Epithelial cell of prostate (primary cell): ENCODE results near the gene TTC9B.

Experiments
- DNase-seq: peaks from one replicate; pipeline ENCODE4 v3.0.0-alpha.2; 2011; ENCODE audit warnings: low read depth, low spot score
- H3K27ac ChIP-seq: fragments of 450-650 bp; 2 replicates; pipeline ENCODE4 v1.5.1; 2017; ENCODE audit warnings: mild to moderate bottlenecking

The TTC9B gene

DNA sequence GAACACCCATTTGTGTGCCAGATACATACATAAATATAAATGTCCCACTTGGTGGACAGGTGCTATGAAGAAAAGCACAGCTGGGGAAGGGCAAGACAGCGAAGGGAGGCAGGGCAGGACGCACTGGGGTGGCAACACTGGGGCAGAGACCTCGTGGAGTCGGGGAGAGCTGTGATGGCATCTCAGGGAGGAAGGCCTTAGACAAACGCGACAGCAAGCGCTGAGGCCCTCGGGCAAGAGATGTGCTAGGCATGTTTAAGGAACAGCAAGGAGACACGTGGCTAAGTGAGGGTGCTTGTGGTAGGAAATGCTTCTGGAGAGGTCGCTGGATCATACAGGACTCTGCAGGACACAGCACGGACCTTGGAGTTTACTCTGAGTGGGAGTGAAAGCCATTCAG, 31.6 kb upstream of the TTC9B start:
- no peak overlapping the region for H3K27ac ChIP-seq
- no peak for DNase-seq

DNA sequence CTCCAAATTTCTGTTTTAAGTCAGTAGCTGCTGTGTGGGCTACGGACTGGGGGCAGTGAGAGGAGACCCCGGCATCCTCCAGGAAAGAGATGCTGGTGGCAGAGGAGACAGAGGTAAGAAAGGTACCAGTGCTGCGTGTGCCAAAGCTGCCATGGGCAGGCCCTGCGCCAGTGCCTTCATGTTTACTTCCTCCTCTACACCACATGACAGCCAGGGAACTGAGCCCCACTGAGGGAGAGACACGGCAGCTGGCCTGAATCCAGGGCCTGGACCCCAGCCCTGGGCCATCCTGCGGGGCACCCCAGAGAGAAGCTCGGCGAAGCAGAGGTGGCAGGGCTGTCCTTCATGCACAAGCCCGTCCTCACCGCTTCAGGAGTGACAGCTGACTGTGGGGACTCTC, 31.0 kb upstream of the TTC9B start:
- H3K27ac ChIP-seq, result no peak overlapping the region
- DNase-seq, result no peak

DNA sequence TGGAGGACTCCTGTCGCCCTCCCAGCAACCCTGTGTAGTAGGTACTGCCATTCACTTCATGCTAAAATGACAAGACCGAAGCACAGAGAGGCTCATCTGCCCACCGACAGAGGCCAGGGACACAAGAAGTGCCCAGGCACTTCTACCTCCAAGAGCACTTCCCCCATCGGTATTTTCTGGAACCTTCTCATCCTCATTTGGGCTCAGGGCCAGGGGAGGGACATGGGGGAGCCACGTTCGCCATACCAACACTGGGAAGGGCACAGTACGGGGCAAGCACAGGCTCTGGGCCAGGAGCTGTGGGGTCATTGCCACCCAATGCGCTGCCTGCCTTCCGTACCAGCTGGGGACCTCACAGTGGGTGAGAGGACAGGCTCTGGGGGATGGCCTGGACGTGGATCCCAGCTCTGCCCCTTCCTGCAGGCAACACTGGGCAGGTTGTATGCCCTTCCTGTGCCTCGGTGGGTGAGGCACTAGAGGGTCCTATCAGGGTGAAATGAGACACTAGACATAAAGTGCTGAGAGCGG, 29.6 kb upstream of the TTC9B start:
- H3K27ac ChIP-seq, result no peak overlapping the region
- DNase-seq, result no peak

DNA sequence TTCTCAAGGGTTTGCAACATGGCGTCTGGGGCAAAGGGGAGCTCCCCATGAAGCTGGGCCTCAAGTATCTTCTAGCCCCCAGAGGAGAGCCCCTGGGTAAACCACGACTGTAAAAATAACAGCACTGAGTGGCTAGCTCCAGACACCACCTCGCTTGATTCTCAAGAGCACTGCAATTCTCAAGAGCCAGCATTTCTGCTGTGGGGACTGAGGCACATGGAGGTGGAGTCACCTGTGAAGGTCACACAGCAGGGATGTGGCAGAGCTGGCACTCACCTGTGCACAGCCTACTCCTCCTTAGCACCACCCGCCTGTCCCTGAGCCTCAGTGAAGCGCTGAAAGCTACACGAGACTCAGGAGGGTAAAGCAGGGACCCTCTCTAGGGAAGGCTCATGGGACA, 29.0 kb upstream of the TTC9B start:
- DNase-seq, result no peak
- H3K27ac ChIP-seq, result no peak overlapping the region

DNA sequence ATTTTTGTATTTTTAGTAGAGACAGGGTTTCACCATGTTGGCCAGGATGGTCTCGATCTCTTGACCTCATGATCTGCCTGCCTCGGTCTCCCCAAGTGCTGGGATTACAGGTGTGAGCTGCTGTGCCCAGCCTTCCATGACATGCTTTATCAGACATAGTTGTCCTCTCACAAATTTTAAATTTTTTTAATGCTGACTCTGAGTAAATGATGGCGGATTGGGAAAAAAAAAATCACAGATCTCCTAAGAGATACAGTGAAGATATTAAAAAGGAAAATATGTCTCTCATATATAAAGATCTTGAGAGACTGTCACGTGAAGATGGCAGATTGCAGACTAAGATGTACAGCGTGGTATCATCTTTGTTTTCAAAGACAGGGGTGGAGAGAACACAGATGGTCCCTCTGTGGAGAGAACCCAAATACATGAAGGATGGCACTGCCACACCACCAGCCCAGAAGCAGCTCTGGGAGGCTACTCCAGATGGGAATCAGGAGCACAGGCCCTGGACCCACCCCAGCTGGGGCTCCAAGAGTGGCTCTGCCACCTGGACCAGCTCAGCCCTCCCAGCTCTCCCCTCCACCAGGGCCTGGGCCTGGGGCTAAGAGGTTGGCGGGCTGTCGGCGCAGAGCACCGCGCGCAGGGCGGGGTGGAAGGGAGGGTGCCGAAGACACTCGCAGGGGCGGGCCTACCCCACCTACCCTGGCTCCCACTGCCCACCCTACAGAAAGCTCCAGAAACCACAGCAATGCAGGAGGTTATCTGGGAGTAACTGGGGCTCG, 28.3 kb upstream of the TTC9B start:
- H3K27ac ChIP-seq, result no peak overlapping the region
- no peak for DNase-seq

DNA sequence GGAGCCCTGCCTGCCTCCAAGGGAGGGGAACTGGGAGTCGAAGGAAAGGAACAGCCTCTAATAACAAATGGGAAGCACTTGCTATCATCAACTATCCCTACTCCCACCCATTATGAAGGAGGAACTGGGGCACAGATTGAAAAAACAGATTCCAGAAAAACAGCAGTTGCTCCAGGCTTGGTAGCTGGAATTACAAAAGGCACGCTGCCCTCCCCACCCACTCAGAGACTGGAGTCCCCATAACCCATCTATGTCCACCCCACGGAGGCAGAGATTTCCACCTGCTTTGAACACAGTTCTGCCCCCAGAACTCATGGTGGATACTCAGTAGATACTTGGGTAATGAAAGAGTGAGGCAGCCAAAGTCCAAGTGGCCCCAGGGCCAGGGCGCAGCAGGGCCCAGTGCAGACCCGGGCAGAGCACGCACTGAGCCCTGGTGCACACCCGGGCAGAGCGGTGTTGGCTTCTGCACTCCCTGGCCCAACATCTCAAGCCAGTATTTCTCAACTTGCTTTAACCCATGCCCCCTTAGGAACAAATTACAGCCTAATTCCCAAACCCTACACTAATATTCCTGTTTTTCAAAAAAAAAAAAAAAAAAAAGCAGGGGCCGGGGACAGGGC, 27.4 kb upstream of the TTC9B start:
- H3K27ac ChIP-seq, result no peak overlapping the region
- DNase-seq, result no peak

DNA sequence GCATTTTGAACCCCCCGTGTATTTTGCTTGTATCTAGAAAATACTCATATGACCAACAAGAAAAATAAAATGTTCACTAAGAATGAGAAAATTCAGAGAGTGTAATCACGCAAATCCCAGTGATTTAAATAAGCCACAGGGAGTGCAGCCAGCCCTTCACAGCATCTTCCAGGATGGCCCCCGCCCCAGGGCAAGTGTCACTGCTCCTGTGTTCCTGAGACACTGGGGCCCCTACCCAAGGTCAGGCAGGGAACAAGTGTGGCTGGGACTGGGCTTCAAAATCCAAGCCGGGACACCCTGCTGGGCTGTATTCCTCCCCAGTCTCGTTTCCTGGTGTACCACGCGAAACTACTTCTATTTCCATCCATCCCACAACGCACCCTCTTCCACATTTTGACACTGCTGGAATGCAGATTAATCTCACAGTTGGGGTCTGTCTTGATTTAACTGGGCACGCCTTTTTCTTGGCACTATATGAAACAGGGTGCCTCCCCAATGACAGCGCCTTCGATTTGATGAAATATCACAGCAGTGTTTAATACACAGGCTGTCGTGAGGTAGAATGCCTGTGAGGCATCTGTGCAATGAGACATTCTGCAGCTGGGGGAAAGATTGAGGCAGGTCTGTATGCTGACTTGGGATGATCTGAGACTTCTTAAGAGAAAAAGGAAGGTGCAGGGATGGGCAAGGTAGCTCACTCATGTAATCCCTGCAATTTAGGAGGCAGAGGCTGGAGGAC, 26.6 kb upstream of the TTC9B start:
- H3K27ac ChIP-seq, result no peak overlapping the region
- DNase-seq, result no peak

DNA sequence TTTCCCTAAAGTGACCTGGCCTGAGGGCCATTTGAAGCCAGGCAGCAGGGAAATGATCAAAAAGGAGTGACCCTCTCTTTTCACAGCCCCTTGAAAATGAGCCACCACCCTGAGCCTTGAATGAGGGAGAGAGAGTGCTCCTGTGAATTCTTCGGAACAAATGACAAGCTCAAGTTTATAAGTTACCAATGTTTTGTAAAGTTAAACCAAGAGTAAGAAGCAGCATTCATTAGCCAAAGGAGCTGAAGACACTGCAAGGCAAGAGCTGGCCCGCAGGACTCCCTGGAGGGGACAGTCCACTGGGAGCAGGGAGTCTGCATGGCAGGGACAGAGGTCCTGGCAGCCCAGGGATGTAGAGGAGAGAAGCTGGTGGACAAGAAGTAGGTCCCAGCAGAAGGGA, 25.0 kb upstream of the TTC9B start:
- H3K27ac ChIP-seq, result no peak overlapping the region
- DNase-seq, result no peak

DNA sequence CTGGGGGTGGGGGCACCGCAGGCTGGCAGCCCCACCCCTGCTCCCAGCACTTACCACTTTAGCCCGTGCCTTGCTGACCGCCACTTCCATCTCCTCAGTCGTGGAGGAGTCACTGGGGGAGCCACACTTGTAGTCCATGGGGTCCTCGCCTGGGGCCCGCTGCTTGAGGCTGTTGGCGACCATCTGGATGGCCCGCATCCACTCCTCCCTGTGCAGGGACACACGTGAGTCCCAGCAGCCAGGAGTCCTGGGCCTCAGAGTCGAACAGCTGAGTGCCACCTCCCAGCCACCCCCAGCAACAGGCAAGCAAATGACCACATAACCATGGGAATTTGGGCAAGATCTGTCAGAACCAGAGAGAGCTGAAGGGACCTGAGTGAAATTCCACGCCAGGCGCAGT, 24.3 kb upstream of the TTC9B start:
- no peak for DNase-seq
- no peak overlapping the region for H3K27ac ChIP-seq

DNA sequence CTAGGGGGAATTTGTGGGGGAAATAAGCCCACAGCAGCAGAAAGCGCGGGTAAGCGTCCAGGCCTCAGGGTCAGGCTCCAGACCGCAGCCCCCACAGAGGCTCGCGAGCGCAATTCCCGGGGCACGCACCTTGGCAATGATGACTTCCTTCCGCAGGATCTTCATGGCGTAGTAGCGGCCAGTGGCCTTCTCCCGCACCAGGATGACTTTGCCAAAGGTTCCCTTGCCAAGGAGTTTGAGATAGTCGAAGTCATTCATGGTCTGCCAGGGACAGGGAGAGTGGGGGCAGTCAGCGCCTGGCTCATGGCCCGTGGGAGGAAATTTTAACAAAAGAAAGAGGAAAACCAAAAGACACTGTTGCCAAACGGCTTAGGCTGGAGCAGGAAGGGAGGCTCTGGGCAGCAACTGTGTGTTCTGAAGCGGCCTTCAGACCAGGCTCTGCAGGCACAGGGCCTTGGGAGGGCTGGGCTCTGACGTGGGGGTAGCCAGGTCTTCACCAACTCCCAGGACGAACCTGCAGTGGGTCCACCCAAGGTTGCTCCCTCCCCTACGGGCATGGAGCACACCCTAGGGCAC, 23.7 kb upstream of the TTC9B start:
- DNase-seq, result no peak
- no peak overlapping the region for H3K27ac ChIP-seq

DNA sequence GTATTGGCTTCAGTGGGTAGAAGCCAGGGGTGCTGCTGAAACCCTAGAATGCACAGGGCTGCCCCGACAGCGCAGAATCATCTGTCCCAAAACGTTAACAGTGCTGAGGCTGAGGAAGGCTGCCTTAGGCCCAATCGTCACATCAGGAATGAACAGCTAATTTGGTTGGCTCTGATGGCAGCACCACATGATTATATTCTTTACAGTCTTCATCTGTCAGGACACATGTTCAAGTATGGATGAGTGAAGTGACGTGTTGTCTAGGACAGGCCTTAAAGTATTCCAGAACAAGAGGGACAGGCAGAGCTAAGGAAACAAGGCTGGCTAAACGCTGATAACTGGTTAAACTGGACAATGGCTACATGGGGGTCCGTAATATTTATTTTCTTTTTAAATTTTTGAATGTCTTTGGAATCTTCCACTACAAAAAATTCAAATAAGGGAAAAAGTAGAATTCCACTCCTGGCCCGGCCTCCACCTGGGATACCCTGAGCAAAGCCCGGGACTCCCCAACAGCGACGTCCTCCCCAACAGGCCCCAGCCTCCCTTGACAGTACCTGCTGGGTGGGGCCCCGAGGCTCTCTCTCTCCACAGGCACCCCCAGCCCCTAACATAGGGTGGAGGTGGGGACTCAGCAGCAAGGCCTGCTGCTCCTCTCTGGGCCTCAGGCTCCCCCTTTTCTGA, 23.1 kb upstream of the TTC9B start:
- H3K27ac ChIP-seq, result no peak overlapping the region
- no peak for DNase-seq

DNA sequence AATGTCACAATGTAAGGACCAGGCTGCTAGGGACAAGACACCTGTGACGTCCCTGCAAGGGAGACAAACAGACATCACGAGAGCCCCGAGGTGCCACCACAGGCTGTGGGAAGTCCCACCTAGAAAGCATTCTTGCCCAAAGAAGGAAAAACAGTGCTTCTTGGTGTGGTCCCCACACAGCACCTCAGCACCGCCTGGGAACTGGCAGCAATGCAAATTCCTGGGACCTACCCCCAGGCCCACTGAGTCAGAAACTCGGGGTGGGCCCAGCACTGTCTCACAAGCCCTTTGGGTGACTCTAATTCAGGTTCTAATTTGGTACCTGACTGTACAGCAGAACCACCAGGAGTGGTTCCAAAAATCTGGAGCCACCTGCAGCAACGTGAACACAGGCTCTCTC, 22.1 kb upstream of the TTC9B start:
- no peak overlapping the region for H3K27ac ChIP-seq
- no peak for DNase-seq

DNA sequence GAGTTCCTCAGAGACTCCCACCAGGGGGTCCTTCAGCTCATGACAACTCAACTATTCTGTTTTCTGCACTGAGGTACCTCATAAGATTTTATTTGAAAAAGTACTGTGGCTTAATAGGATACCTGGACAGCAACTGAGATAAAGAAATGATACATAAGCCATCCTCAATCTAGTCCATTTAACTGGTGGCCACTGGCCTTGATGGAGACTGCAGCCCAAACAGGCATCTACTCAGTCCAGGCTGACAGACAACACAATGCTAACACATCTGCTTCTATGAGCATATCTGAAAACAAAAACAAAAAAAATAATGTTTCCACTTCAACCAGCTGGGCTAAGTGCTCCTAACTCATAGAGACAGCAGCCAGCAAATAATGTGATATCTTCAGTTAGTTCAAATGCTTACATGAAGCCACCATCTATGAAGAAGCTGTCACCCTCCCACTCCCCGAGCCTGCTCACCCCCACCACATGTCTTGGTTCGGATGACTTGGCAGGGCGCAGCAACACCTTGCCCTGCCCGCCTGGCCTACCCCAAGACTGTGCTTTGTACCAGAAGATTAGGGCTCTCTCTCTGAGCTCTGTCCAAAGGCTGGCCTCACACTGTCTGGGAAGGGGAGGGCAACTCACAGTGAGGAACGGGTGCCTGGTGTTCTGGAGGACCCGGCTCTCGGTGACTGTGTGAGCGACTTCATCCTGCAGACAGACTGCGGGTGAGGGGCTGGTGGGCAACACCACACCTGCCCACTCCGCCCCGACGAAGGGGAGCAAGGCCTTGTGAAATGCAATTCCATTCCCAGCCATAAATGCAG, 21.4 kb upstream of the TTC9B start:
- no peak for DNase-seq
- H3K27ac ChIP-seq, result no peak overlapping the region

DNA sequence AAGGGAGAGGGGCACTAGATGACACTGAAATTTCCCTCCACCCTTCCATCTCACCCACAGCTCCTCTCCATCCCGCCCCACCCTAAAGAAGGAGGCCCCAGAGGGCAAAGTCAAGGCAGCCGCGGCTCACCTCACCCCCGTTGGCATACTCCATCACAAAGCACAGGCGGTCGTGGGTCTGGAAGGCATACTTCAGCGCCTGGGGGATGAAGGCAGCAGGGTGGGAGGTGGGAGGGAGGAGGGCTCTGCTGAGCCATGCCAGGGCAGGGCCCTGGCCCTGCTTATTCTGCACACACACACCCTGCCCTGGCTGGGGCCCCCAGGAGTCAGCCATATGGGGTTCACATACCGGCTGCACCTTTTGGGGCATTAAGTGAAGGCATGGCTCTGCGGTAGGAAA, 20.6 kb upstream of the TTC9B start:
- H3K27ac ChIP-seq, result no peak overlapping the region
- no peak for DNase-seq

DNA sequence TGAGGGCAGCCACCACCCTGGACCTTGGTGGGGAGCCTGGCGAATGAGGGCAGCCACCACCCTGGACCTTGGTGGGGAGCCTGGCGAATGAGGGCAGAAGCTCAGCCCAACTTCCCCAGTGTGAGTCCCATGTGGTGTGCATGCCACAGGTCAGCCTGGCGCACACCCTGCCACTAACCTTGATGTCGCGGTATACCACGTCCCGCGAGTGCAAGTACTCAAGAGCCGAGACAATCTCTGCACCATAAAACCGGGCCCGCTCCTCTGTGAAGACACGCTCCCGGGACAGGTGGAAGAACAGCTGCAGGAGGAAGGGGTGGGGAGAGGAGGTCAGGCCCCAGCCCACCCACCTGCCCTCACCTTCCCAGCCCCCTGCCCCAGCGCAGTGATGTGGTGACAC, 19.6 kb upstream of the TTC9B start:
- no peak overlapping the region for H3K27ac ChIP-seq
- DNase-seq, result no peak

DNA sequence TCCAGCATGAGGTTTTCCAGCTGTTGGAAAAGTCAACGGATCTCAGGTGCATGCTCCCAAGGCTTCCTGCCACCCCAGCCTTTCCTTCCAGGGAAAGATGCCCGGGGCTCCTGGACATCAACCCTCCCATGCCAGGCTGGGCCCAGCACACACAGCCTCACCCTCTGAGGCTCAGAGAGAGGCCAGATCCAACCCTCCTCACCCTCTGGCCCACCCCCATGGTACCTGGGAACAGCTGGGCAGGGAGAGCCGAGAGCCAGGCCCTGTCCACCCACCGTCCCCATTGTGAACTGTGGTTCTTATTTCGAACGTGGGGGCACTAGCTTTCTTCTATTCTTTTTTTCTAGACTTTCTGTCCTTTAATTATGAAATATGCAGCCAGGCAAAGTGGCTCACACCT, 18.2 kb upstream of the TTC9B start:
- no peak overlapping the region for H3K27ac ChIP-seq
- no peak for DNase-seq

DNA sequence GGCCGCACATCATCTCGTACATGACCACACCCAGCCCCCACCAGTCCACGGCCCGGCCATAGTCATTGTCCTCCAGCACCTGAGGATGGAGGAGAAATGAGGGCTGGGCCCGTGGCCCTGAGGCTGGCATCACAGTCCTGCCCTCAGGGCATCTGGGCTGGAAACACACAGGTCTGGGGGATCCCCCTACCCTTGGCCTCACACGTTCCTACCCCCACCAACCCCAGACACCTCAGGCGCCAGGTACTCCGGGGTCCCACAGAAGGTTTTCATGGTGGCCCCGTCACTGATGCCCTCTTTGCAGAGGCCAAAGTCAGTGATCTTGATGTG, 17.8 kb upstream of the TTC9B start:
- DNase-seq, result no peak
- H3K27ac ChIP-seq, result no peak overlapping the region

DNA sequence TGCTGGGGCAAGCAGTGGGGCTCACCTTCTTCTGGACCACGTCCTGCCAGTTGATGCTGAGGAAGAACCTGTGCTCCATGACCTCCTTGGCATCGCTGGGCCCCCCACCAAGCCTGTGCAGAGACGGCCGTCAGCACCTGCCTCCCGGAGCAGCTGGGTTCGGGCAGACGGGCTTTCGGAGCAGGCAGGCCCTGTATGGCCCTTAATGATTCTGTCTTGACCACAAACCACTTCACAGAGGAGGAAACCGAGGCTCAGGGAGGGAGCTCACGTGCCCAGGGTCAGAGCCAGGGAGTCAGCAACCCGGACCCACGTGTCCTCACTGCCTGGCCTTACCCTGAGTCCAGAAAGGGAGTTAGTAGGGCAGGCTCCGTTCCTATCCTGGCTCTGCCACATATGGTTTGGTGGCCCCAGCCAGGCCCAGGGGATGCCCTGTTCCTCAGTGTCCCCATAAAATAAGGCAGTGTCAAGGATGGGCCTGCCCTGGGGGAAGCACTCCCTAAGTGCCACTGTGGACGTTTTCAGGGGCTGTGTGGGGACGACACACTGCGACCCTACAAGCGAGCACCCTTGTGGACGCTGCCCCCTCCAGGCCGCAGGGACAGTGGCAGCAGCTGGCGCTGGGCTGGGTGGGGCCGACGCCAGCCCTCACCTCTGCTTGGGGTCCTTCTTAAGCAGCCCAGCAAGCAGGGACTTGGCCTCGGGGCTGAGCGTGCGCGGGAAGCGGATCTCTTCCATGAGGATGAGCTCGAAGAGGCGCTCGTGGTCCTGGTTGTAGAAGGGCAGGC, 17.2 kb upstream of the TTC9B start:
- DNase-seq, result no peak
- H3K27ac ChIP-seq, result no peak overlapping the region
